Measurements from ENCODE around the gene DNAJC15.
"Not testable (repeated sequence)": the region's sequence is repeated elsewhere in the genome, so short reads cannot be mapped to it uniquely, and the experiment has no call there.

DNAJC15 gene

GRCh38 chr13:42991233-42991897, 32.0 kb upstream of the DNAJC15 start:
- not testable (repeated sequence) for H3K4me1 ChIP-seq (ENCODE audit: control insufficient read depth, low read depth, low read length); H3K9me3 ChIP-seq (ENCODE audit: control insufficient read depth, low read depth, low read length); H3K27ac ChIP-seq (ENCODE audit: low read length); H3K36me3 ChIP-seq (ENCODE audit: control insufficient read depth, low read depth, low read length)
- peaks cover 28% of the 10 kb centered on the region for H3K27me3 ChIP-seq (ENCODE audit: control insufficient read depth, insufficient read depth, low read length)
- peak overlapping the region; percentile 74 for H3K4me3 ChIP-seq (ENCODE audit: low read length)
- H3K9ac ChIP-seq (ENCODE audit: low read length): peak overlapping the region; percentile 16

- peak within 1 kb of the TSS; percentile 16 for H3K9ac ChIP-seq (ENCODE audit: low read length)
- H3K4me1 ChIP-seq (ENCODE audit: control insufficient read depth, low read depth, low read length): peaks cover 7% of the 10 kb centered on the region
- H3K27me3 ChIP-seq (ENCODE audit: control insufficient read depth, insufficient read depth, low read length): peaks cover 28% of the 10 kb centered on the region
- H3K9me3 ChIP-seq (ENCODE audit: control insufficient read depth, low read depth, low read length): no peaks in the 10 kb centered on the region
- no peak within 1 kb of the TSS for H3K27ac ChIP-seq (ENCODE audit: low read length)
- no peaks in the 10 kb centered on the region for H3K36me3 ChIP-seq (ENCODE audit: control insufficient read depth, low read depth, low read length)
- H3K4me3 ChIP-seq (ENCODE audit: low read length): peak within 1 kb of the TSS; percentile 74
Measured at GRCh38 chr13:42991898-42992763, 31.3 kb upstream of the DNAJC15 start, which contains the start of gene EPSTI1. TSS of gene EPSTI1 (minus strand) at chr13:42992241. CDS start at chr13:42992165, 76 bp downstream.

GRCh38 chr13:42992764-42993122, 30.6 kb upstream of the DNAJC15 start:
- H3K36me3 ChIP-seq (ENCODE audit: control insufficient read depth, low read depth, low read length): no peaks in the 10 kb centered on the region
- no peaks in the 10 kb centered on the region for H3K9me3 ChIP-seq (ENCODE audit: control insufficient read depth, low read depth, low read length)
- no peak overlapping the region for H3K27ac ChIP-seq (ENCODE audit: low read length)
- peaks cover 28% of the 10 kb centered on the region for H3K27me3 ChIP-seq (ENCODE audit: control insufficient read depth, insufficient read depth, low read length)
- peak overlapping the region; percentile 16 for H3K9ac ChIP-seq (ENCODE audit: low read length)
- H3K4me1 ChIP-seq (ENCODE audit: control insufficient read depth, low read depth, low read length): peaks cover 7% of the 10 kb centered on the region
- peak overlapping the region; percentile 74 for H3K4me3 ChIP-seq (ENCODE audit: low read length)

GRCh38 chr13:42994878-42995277, 28.5 kb upstream of the DNAJC15 start:
- H3K4me1 ChIP-seq (ENCODE audit: control insufficient read depth, low read depth, low read length): peaks cover 7% of the 10 kb centered on the region
- no peaks in the 10 kb centered on the region for H3K9me3 ChIP-seq (ENCODE audit: control insufficient read depth, low read depth, low read length)
- no peak overlapping the region for H3K4me3 ChIP-seq (ENCODE audit: low read length)
- no peak overlapping the region for H3K27ac ChIP-seq (ENCODE audit: low read length)
- peaks cover 28% of the 10 kb centered on the region for H3K27me3 ChIP-seq (ENCODE audit: control insufficient read depth, insufficient read depth, low read length)
- no peaks in the 10 kb centered on the region for H3K36me3 ChIP-seq (ENCODE audit: control insufficient read depth, low read depth, low read length)
- H3K9ac ChIP-seq (ENCODE audit: low read length): no peak overlapping the region

GRCh38 chr13:42996584-42996983, 26.8 kb upstream of the DNAJC15 start:
- H3K27me3 ChIP-seq (ENCODE audit: control insufficient read depth, insufficient read depth, low read length): peaks cover 16% of the 10 kb centered on the region
- no peak overlapping the region for H3K27ac ChIP-seq (ENCODE audit: low read length)
- H3K4me3 ChIP-seq (ENCODE audit: low read length): no peak overlapping the region
- H3K9me3 ChIP-seq (ENCODE audit: control insufficient read depth, low read depth, low read length): no peaks in the 10 kb centered on the region
- H3K4me1 ChIP-seq (ENCODE audit: control insufficient read depth, low read depth, low read length): peaks cover 7% of the 10 kb centered on the region
- no peak overlapping the region for H3K9ac ChIP-seq (ENCODE audit: low read length)
- no peaks in the 10 kb centered on the region for H3K36me3 ChIP-seq (ENCODE audit: control insufficient read depth, low read depth, low read length)

- no peak overlapping the region for H3K27ac ChIP-seq (ENCODE audit: low read length)
- no peak overlapping the region for H3K9ac ChIP-seq (ENCODE audit: low read length)
Measured at GRCh38 chr13:42997381-42997780, 26.0 kb upstream of the DNAJC15 start.

GRCh38 chr13:42999491-42999890, 23.9 kb upstream of the DNAJC15 start:
- H3K4me3 ChIP-seq (ENCODE audit: low read length): no peak overlapping the region
- no peaks in the 10 kb centered on the region for H3K27me3 ChIP-seq (ENCODE audit: control insufficient read depth, insufficient read depth, low read length)
- no peak overlapping the region for H3K27ac ChIP-seq (ENCODE audit: low read length)
- no peaks in the 10 kb centered on the region for H3K9me3 ChIP-seq (ENCODE audit: control insufficient read depth, low read depth, low read length)
- no peaks in the 10 kb centered on the region for H3K4me1 ChIP-seq (ENCODE audit: control insufficient read depth, low read depth, low read length)
- H3K9ac ChIP-seq (ENCODE audit: low read length): no peak overlapping the region
- H3K36me3 ChIP-seq (ENCODE audit: control insufficient read depth, low read depth, low read length): no peaks in the 10 kb centered on the region

More at GRCh38 chr13:42997381-42997780, 26.0 kb upstream of the DNAJC15 start:
- Histone ChIP-seq H3K36me3 (ENCODE audit: control insufficient read depth, low read depth, low read length) (no peaks in the 10 kb centered on the region), H3K4me1 (ENCODE audit: control insufficient read depth, low read depth, low read length) (peaks cover 5% of the 10 kb centered on the region), H3K4me3 (ENCODE audit: low read length) (no peak overlapping the region), H3K27me3 (ENCODE audit: control insufficient read depth, insufficient read depth, low read length) (peaks cover 9% of the 10 kb centered on the region), H3K9me3 (ENCODE audit: control insufficient read depth, low read depth, low read length) (no peaks in the 10 kb centered on the region)

GRCh38 chr13:43000676-43001075, 22.7 kb upstream of the DNAJC15 start:
- Histone ChIP-seq H3K27ac (ENCODE audit: low read length) (no peak overlapping the region), H3K9me3 (ENCODE audit: control insufficient read depth, low read depth, low read length) (no peaks in the 10 kb centered on the region), H3K27me3 (ENCODE audit: control insufficient read depth, insufficient read depth, low read length) (no peaks in the 10 kb centered on the region), H3K9ac (ENCODE audit: low read length) (no peak overlapping the region), H3K36me3 (ENCODE audit: control insufficient read depth, low read depth, low read length) (no peaks in the 10 kb centered on the region), H3K4me1 (ENCODE audit: control insufficient read depth, low read depth, low read length) (no peaks in the 10 kb centered on the region), H3K4me3 (ENCODE audit: low read length) (no peak overlapping the region)

GRCh38 chr13:43002021-43002420, 21.4 kb upstream of the DNAJC15 start:
- no peaks in the 10 kb centered on the region for H3K36me3 ChIP-seq (ENCODE audit: control insufficient read depth, low read depth, low read length)
- no peaks in the 10 kb centered on the region for H3K27me3 ChIP-seq (ENCODE audit: control insufficient read depth, insufficient read depth, low read length)
- H3K4me1 ChIP-seq (ENCODE audit: control insufficient read depth, low read depth, low read length): peaks cover 5% of the 10 kb centered on the region
- no peak overlapping the region for H3K4me3 ChIP-seq (ENCODE audit: low read length)
- H3K9ac ChIP-seq (ENCODE audit: low read length): no peak overlapping the region
- no peak overlapping the region for H3K27ac ChIP-seq (ENCODE audit: low read length)
- no peaks in the 10 kb centered on the region for H3K9me3 ChIP-seq (ENCODE audit: control insufficient read depth, low read depth, low read length)

- H3K27ac ChIP-seq (ENCODE audit: low read length): no peak overlapping the region
- H3K4me1 ChIP-seq (ENCODE audit: control insufficient read depth, low read depth, low read length): peaks cover 7% of the 10 kb centered on the region
- H3K27me3 ChIP-seq (ENCODE audit: control insufficient read depth, insufficient read depth, low read length): no peaks in the 10 kb centered on the region
- no peak overlapping the region for H3K9ac ChIP-seq (ENCODE audit: low read length)
- no peaks in the 10 kb centered on the region for H3K9me3 ChIP-seq (ENCODE audit: control insufficient read depth, low read depth, low read length)
- no peak overlapping the region for H3K4me3 ChIP-seq (ENCODE audit: low read length)
- H3K36me3 ChIP-seq (ENCODE audit: control insufficient read depth, low read depth, low read length): no peaks in the 10 kb centered on the region
Measured at GRCh38 chr13:43003010-43003409, 20.4 kb upstream of the DNAJC15 start.

GRCh38 chr13:43003729-43004128, 19.7 kb upstream of the DNAJC15 start:
- Histone ChIP-seq H3K9me3 (ENCODE audit: control insufficient read depth, low read depth, low read length) (no peaks in the 10 kb centered on the region), H3K27me3 (ENCODE audit: control insufficient read depth, insufficient read depth, low read length) (no peaks in the 10 kb centered on the region), H3K4me1 (ENCODE audit: control insufficient read depth, low read depth, low read length) (peaks cover 7% of the 10 kb centered on the region), H3K9ac (ENCODE audit: low read length) (no peak overlapping the region), H3K4me3 (ENCODE audit: low read length) (no peak overlapping the region), H3K36me3 (ENCODE audit: control insufficient read depth, low read depth, low read length) (no peaks in the 10 kb centered on the region), H3K27ac (ENCODE audit: low read length) (no peak overlapping the region)

All from iPS-18a (cell line).